NCI-H146 treated with DMSO at 0.1 percent for 48 hours (cell line): Measurements from ENCODE around the gene TMEM123.

Experiments
- DNase-seq: peaks from one replicate; lab custom pipeline; 2025; ENCODE audit not compliant: unreplicated experiment; lab: John Stamatoyannopoulos, UW

Gene TMEM123

DNA sequence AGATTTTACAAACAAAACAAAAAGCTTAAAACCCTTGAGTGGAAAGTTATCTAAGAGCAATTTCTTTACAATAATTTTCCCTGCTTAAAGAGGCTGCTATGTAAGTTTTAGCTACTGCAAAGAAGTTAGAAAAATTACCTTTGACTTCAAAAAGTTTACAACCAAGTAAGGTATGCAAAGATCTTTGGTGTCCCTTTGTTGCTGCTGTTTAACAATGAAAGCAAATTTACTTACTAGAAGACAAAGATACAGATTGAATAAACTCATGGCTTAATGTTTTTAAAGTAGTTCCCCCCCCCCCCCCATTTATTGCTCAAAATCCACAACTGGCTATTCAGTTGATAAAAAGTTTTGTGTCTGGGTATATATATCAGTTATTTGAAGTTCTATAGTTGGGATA lies 26.0 kb downstream of the TMEM123 start:
- DNase-seq = no peak

- DNase-seq = no peak
Observed at GRCh38 chr11:102426000-102426399, 26.6 kb downstream of the TMEM123 start.

DNA sequence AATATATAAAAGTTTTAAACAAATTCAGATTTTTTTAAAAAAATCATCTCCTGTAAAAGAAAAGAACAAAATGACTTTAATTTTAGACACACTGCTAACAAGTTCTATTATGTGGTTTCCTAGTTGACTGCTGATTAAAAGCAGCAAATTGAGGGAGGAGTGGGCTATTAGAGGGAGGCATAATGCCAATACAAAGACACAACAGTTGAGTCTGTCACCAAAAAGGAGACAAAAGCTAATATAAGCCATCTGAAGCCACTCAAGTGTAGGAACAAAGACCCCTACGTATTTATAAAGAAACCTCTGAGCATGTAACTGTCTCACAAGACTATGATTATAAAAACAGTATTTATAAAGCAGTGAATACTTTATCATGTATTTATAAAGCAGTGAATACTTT lies 28.6 kb downstream of the TMEM123 start:
- no peak for DNase-seq

DNA sequence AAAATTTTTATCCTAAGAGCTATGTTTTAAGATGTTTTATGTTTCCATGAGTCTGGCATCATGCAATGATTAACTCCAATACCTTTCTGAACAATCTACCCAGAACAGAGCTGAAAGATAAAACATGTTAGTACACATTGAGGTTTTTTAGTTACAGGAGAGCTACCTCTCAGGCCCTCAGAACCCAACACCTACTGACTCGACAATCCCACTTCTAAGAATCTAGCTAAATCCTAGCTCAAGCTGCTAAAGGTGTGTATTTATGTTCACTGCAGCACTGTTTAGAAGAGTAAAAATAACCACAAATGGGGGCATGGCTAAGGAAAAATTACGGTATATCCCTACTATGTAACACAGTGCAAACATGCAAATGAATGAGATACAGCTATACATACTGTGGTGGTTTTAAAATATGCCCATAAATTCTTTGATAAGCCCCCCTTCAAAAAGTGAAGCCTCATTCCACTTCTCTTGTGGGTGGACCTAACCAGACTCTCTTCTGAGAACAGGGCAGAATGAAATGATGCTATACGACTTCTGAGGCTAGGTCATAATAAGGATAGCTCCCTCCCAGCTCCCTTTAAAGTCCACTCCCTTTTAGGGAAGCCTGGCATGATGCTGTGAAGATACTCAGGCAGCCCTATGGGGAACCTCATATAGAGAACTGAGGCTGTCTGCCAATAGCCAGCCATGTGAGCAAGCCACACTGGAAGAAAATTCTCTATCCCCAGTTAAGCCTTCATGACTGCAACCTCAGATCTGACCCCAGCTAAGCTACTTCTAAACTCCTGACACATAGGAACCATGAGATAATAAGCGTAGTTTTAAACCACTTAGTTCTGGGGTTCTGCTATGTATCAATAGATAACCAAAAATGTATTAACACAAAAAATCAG lies 29.5 kb downstream of the TMEM123 start:
- no peak for DNase-seq

- DNase-seq = peak; percentile 76
Observed at GRCh38 chr11:102421261-102421660, 31.3 kb downstream of the TMEM123 start.

GRCh38 chr11:102420547-102420946 lies 32.0 kb downstream of the TMEM123 start:
- DNase-seq = no peak

DNA sequence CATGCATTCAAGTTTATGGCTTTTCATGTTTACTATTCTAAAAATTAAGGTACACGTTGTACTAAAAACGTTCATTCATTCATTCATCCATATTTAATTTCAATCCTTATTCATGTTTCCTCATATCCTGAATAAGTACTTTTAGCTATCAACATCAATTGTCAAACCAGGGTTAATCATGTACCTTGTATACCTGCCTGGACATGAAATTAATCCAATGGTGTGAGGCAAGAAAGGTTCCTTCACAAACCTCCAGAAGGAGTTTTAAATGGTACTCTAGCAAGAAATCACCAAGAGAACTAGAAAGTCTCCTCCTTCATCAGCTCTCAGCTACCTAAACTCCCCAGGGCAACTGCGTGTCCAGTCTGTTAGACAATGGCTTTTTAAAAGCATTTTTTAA lies 33.4 kb downstream of the TMEM123 start:
- DNase-seq = no peak

- DNase-seq = no peak
Observed at GRCh38 chr11:102416976-102417375, 35.6 kb downstream of the TMEM123 start.

- DNase-seq = no peak
Observed at GRCh38 chr11:102415304-102415916, 37.2 kb downstream of the TMEM123 start.

DNA sequence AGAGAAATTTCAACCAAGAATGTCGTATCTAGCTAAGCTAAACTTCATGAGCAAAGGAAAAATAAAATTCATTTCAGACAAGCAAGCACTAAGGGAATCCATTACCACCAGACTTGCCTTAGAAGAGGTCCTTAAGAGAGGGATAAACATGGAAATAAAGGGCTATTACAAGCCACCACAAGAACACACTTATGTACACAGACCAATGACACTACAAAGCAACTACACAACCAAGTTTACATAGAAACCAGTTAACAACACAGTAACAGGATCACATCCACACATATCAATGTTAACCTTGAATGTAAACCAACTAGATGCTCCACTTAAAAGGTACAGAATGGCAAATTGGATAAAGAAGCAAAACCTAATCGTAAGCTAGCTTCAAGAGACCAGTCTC lies 38.0 kb downstream of the TMEM123 start:
- DNase-seq = no peak

GRCh38 chr11:102413497-102413896 lies 39.1 kb downstream of the TMEM123 start:
- DNase-seq = no peak

- DNase-seq = no peak
Observed at GRCh38 chr11:102411142-102411541, 41.4 kb downstream of the TMEM123 start.

DNA sequence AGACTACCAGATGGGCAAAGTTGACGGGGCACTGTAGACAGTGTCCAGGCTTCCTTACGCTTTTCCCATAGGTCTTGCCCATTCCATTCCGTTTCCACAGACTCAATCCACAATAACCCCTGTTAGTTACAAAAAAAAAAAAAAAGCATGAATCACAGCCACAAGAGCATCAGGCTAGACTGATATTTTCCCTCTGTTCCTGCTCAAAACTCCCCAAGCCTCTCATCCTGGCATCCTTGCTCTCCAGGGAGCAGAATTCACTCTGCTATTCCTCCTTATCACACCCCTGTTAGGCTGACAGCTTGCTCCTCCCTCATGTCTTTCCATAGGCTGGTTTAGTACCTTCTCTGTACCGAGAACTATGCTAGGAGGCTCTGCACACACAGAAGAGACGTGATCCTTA lies 42.2 kb downstream of the TMEM123 start:
- no peak for DNase-seq

DNA sequence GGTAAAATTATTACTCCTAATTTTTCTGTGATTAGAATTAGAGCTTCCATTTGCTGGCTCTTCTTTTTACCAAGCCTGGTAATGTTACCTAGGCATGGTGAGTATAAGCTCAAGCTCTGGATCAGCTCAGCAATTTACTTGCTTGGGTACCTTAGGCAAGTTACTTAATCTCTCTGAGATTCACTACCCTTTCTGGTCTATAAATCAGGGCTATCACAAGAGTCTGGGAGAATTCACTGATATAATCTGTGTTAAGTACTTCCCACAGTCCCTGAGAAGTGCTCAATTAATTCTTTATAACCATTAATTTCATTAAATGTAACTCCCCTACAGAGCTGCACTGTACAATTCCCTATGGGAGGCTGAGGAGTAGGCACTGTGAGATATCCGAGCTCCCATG lies 44.2 kb downstream of the TMEM123 start:
- no peak for DNase-seq

DNA sequence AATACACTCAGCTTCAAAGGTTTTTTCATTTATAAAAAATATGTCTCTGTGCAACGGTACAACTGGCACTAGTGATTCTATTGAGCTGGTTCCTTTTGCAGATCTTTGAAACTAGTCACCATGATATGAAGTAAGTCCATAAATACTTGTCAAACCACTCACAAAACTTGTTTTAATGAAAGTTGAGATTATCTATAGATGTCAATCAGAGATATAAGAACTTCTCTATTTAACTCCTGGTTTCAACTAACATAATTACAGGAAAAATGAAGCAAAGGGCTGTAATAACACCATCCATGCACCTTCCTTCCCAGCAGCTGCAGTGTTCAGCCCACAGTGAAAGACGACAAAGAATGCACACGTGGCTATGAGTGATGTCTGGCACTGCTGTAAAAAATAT lies 44.7 kb downstream of the TMEM123 start:
- DNase-seq = no peak

DNA sequence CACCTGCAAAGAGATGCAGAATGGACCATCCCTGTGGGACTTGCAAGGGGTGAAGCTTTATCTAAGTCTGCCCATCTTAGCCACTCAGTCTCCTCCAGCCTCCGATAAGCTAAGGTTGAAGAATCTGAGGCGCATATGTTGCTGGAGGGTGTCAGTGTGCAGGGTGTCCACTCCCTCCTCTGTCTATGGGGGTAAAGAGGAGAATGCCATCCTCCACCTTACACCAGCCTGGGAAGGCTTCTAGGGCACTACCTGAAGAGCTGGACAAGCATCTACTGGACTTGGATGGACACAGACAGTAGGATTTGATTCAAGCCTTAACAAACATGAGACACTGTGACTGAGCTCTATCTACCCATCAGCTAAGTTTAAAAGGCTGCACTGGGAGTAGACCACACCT lies 46.5 kb downstream of the TMEM123 start:
- no peak for DNase-seq

DNA sequence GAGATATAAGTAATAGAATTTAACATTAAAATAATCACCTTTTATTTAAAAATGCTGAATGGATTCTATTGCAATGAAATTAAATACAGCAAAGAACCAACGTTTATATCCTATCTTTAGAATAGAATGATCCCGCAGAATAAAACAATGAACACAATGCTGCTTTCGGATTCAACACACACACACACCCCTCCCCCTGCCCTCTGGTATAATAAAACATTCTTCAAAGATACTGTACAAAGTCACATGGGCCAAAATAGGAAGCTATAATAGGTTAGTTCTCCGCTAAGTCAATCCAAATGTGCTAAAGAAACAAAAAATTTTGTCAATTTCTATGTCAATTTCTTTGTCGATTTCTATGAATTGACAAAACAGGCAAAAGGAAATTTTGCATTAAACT lies 47.1 kb downstream of the TMEM123 start:
- no peak for DNase-seq

GRCh38 chr11:102402548-102402947 lies 50.0 kb downstream of the TMEM123 start:
- DNase-seq = no peak

DNA sequence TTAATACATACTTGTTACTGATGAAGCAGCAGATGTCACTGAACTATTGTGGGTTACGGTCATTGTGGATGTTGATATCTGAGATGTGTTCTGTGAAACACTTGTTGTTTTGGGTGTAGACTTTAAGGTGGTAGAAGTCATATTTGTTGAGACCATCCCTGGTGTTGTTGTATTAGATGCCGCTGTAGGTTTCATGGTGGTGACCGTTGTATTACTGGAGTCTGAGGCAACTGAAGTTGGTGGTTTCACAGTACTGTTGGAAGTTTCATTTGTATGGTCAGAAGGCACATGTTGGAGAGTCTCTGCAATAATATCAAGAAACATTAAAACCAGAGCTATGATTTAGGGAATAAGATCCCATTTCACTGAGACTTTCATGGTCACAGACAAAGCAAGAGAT lies 50.7 kb downstream of the TMEM123 start:
- DNase-seq = no peak

- no peak for DNase-seq
Observed at GRCh38 chr11:102400603-102401002, 52.0 kb downstream of the TMEM123 start.

DNA sequence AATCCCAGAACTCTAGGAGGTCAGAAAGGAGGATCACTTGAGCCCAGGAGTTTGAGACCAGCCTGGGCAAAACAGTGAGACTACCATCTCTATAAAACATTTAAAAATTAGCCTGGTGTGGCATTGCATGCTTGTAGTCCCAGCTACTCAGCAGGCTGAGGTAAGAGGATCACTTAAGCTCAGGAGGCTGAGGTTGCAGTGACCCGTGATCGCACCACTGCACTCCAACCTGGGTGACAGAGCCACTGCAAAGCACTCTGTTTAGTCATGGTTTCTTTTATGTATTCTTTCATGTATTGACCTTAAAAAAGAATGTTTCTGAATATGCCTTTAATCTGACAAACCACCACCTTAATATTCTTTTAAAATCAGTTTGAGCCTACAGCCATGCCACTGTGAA lies 53.4 kb downstream of the TMEM123 start:
- DNase-seq = no peak

DNA sequence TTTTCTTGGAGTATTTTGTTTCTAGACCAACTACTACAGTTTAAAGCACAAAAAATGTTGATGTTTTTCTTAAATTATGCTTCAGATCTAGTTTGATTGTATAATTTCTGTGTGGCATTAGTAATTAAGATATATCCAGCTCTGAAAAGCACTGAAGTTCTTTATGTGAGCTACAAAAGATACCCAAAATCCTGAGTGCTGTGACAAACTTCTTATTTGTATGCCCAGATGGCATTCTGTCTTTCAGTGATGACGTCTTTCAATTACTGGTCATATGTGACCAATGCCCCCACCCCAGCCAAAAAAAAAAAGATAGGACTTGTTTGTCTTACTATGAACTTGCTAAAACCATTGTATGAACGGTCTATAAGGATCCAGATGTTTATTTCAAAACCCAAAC lies 54.3 kb downstream of the TMEM123 start:
- DNase-seq = no peak
